Measurements from ENCODE around the gene ELP1.

Gene ELP1

DNA sequence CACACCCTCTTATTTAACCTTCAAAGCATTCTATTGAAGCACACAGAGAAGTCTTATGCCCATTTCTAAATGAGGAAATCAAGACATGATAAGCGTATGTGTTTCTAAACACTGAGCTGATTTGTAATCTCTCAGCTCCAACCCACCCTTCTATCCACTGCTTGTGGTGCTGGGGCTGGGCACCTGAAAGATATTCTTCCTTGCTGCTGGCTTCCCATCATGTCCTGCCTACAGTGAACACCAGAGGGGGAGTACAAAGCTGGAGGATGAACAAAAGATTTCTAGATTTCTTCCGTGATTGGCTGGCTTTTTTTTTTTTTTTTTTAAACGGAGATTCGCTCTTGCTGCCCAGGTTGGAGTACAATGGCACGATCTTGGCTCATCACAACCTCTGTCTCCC lies 57.5 kb downstream of the ELP1 start:
- Histone ChIP-seq H3K4me1 (ENCODE audit: control insufficient read depth, low read depth, low read length) (no peaks in the 10 kb centered on the region), H4K8ac (ENCODE audit: low read depth, low read length) (no peak overlapping the region), H3K79me1 (ENCODE audit: low read length) (no peaks in the 10 kb centered on the region), H2BK5ac (ENCODE audit: low read length) (no peak overlapping the region), H3K36me3 (ENCODE audit: control insufficient read depth, insufficient read depth, low read length) (peaks cover 2% of the 10 kb centered on the region), H3K27me3 (ENCODE audit: insufficient read depth, low read length, poor library complexity) (no peaks in the 10 kb centered on the region), H2BK15ac (replicated peaks; ENCODE audit: low read depth) (no peak overlapping the region), H3K23ac (ENCODE audit: low read length) (no peak overlapping the region), H3K4ac (ENCODE audit: low read depth, low read length) (no peak overlapping the region), H3K9ac (ENCODE audit: low read length) (no peak overlapping the region), H3K4me2 (ENCODE audit: low read length) (no peak overlapping the region), H3K27ac (ENCODE audit: low read depth, low read length) (no peak overlapping the region), H3K56ac (ENCODE audit: low read length) (no peak overlapping the region), H2AK5ac (ENCODE audit: low read length) (no peak overlapping the region), H3K4me3 (ENCODE audit: low read length) (no peak overlapping the region), H4K5ac (ENCODE audit: low read length) (no peak overlapping the region), H3K79me2 (ENCODE audit: control insufficient read depth, insufficient read depth, low read length) (no peaks in the 10 kb centered on the region), H2BK120ac (ENCODE audit: low read depth, low read length) (no peak overlapping the region), H3K18ac (ENCODE audit: low read length) (no peak overlapping the region)
- WGBS (ENCODE audit: extremely low coverage, insufficient coverage, low lambda C conversion rate) = no CpG with 5 or more reads among the region's 5 CpGs
- DNase-seq = no peak

DNA sequence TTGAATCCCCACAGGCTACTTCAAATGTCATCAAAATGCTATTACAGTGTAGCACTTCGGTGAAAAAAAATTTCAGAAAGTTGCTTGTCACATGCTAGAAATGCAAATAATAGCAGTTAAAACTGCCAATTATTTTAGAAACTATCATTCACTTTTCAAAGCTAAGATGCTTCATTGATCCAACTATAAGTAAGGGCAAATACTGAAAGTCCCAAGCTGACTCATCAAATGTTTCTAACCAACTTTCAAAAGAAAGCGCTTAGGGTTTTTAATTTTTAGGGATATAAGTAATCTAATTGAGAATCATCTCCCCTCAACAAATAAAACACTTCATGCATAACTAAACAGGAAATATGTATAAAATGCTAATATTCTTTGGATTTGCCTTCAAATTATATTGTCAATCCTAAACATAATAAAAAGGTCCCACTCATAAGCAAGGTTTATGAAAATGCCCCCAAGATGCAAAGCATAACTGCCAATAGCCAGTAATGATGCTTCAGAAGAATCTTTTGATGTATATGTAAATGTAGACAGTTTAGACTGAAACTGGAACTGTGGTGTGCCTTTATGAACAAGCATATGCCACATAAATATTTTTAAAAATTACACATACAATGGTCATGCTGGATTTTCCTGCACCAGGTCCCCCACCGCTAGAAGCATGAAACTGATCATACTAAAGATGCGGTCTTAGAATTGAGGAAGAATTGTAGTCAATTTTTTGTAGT lies 59.7 kb downstream of the ELP1 start:
- H4K8ac ChIP-seq (ENCODE audit: low read depth, low read length) = no peak overlapping the region
- no peak overlapping the region for H2BK5ac ChIP-seq (ENCODE audit: low read length)
- H3K79me2 ChIP-seq (ENCODE audit: control insufficient read depth, insufficient read depth, low read length) = no peaks in the 10 kb centered on the region
- no peak overlapping the region for H3K4me2 ChIP-seq (ENCODE audit: low read length)
- no peak for DNase-seq
- no peaks in the 10 kb centered on the region for H3K4me1 ChIP-seq (ENCODE audit: control insufficient read depth, low read depth, low read length)
- H3K56ac ChIP-seq (ENCODE audit: low read length) = no peak overlapping the region
- no peaks in the 10 kb centered on the region for H3K27me3 ChIP-seq (ENCODE audit: insufficient read depth, low read length, poor library complexity)
- H3K79me1 ChIP-seq (ENCODE audit: low read length) = no peaks in the 10 kb centered on the region
- H3K23ac ChIP-seq (ENCODE audit: low read length) = no peak overlapping the region
- no peak overlapping the region for H3K27ac ChIP-seq (ENCODE audit: low read depth, low read length)
- H2AK5ac ChIP-seq (ENCODE audit: low read length) = no peak overlapping the region
- H3K4ac ChIP-seq (ENCODE audit: low read depth, low read length) = no peak overlapping the region
- no peak overlapping the region for H3K4me3 ChIP-seq (ENCODE audit: low read length)
- no peak overlapping the region for H3K9ac ChIP-seq (ENCODE audit: low read length)
- H4K5ac ChIP-seq (ENCODE audit: low read length) = no peak overlapping the region
- H3K18ac ChIP-seq (ENCODE audit: low read length) = no peak overlapping the region
- no peak overlapping the region for H2BK120ac ChIP-seq (ENCODE audit: low read depth, low read length)
- H3K36me3 ChIP-seq (ENCODE audit: control insufficient read depth, insufficient read depth, low read length) = peaks cover 2% of the 10 kb centered on the region
- no peak overlapping the region for H2BK15ac ChIP-seq (replicated peaks; ENCODE audit: low read depth)
- WGBS (ENCODE audit: extremely low coverage, insufficient coverage, low lambda C conversion rate) = no CpG with 5 or more reads among the region's 4 CpGs

- Histone ChIP-seq H3K18ac (ENCODE audit: low read length) (no peak overlapping the region), H4K8ac (ENCODE audit: low read depth, low read length) (no peak overlapping the region), H2BK120ac (ENCODE audit: low read depth, low read length) (no peak overlapping the region), H3K4me2 (ENCODE audit: low read length) (no peak overlapping the region), H3K36me3 (ENCODE audit: control insufficient read depth, insufficient read depth, low read length) (no peaks in the 10 kb centered on the region), H3K79me2 (ENCODE audit: control insufficient read depth, insufficient read depth, low read length) (no peaks in the 10 kb centered on the region), H4K5ac (ENCODE audit: low read length) (no peak overlapping the region), H2AK5ac (ENCODE audit: low read length) (no peak overlapping the region), H2BK15ac (replicated peaks; ENCODE audit: low read depth) (no peak overlapping the region), H3K9ac (ENCODE audit: low read length) (no peak overlapping the region), H3K23ac (ENCODE audit: low read length) (no peak overlapping the region), H3K27ac (ENCODE audit: low read depth, low read length) (no peak overlapping the region), H2BK5ac (ENCODE audit: low read length) (no peak overlapping the region), H3K4me1 (ENCODE audit: control insufficient read depth, low read depth, low read length) (no peaks in the 10 kb centered on the region), H3K4ac (ENCODE audit: low read depth, low read length) (no peak overlapping the region), H3K79me1 (ENCODE audit: low read length) (no peaks in the 10 kb centered on the region), H3K56ac (ENCODE audit: low read length) (no peak overlapping the region), H3K4me3 (ENCODE audit: low read length) (no peak overlapping the region), H3K27me3 (ENCODE audit: insufficient read depth, low read length, poor library complexity) (no peaks in the 10 kb centered on the region)
- DNase-seq = peak; percentile 44
- WGBS (ENCODE audit: extremely low coverage, insufficient coverage, low lambda C conversion rate) = no CpG with 5 or more reads among the region's 3 CpGs
These were observed 64.7 kb downstream of the ELP1 start for GRCh38 chr9:108869092-108869725.

DNA sequence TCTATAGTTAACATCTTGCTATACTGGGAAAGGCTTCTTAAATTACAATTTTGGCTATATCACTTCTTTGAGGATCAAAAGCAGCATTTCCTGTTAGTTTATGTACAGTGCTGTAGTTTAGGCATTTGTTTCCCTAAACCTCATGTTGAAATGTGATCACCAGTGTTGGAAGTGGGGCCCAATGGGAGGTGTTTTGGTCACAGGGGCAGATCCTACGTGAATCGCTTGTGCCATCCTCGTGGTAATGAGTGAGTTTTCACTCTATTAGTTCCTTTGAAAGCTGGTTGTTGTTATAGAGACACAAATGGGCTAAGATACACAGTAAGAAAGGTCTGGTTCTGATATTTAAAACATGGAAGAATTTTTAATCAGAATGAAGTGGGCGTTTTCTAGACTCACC lies 66.1 kb downstream of the ELP1 start:
- Histone ChIP-seq H3K4me1 (ENCODE audit: control insufficient read depth, low read depth, low read length) (no peaks in the 10 kb centered on the region), H2AK5ac (ENCODE audit: low read length) (no peak overlapping the region), H3K27ac (ENCODE audit: low read depth, low read length) (no peak overlapping the region), H3K56ac (ENCODE audit: low read length) (no peak overlapping the region), H4K5ac (ENCODE audit: low read length) (no peak overlapping the region), H3K9ac (ENCODE audit: low read length) (no peak overlapping the region), H3K27me3 (ENCODE audit: insufficient read depth, low read length, poor library complexity) (no peaks in the 10 kb centered on the region), H4K8ac (ENCODE audit: low read depth, low read length) (no peak overlapping the region), H2BK15ac (replicated peaks; ENCODE audit: low read depth) (no peak overlapping the region), H2BK5ac (ENCODE audit: low read length) (no peak overlapping the region), H3K4ac (ENCODE audit: low read depth, low read length) (no peak overlapping the region), H3K79me2 (ENCODE audit: control insufficient read depth, insufficient read depth, low read length) (no peaks in the 10 kb centered on the region), H2BK120ac (ENCODE audit: low read depth, low read length) (no peak overlapping the region), H3K4me3 (ENCODE audit: low read length) (no peak overlapping the region), H3K23ac (ENCODE audit: low read length) (no peak overlapping the region), H3K4me2 (ENCODE audit: low read length) (no peak overlapping the region), H3K36me3 (ENCODE audit: control insufficient read depth, insufficient read depth, low read length) (no peaks in the 10 kb centered on the region), H3K79me1 (ENCODE audit: low read length) (no peaks in the 10 kb centered on the region), H3K18ac (ENCODE audit: low read length) (no peak overlapping the region)
- DNase-seq = no peak
- WGBS (ENCODE audit: extremely low coverage, insufficient coverage, low lambda C conversion rate) = no CpG with 5 or more reads among the region's 4 CpGs

GRCh38 chr9:108867116-108867515 lies 66.8 kb downstream of the ELP1 start:
- no peak overlapping the region for H4K5ac ChIP-seq (ENCODE audit: low read length)
- no peaks in the 10 kb centered on the region for H3K4me1 ChIP-seq (ENCODE audit: control insufficient read depth, low read depth, low read length)
- no peaks in the 10 kb centered on the region for H3K36me3 ChIP-seq (ENCODE audit: control insufficient read depth, insufficient read depth, low read length)
- H3K79me2 ChIP-seq (ENCODE audit: control insufficient read depth, insufficient read depth, low read length) = no peaks in the 10 kb centered on the region
- no peaks in the 10 kb centered on the region for H3K79me1 ChIP-seq (ENCODE audit: low read length)
- no peak overlapping the region for H2AK5ac ChIP-seq (ENCODE audit: low read length)
- H3K27me3 ChIP-seq (ENCODE audit: insufficient read depth, low read length, poor library complexity) = no peaks in the 10 kb centered on the region
- no peak overlapping the region for H3K23ac ChIP-seq (ENCODE audit: low read length)
- H2BK120ac ChIP-seq (ENCODE audit: low read depth, low read length) = no peak overlapping the region
- no peak overlapping the region for H3K18ac ChIP-seq (ENCODE audit: low read length)
- no peak overlapping the region for H3K56ac ChIP-seq (ENCODE audit: low read length)
- no peak overlapping the region for H2BK5ac ChIP-seq (ENCODE audit: low read length)
- no peak overlapping the region for H3K4ac ChIP-seq (ENCODE audit: low read depth, low read length)
- H3K9ac ChIP-seq (ENCODE audit: low read length) = no peak overlapping the region
- H3K4me2 ChIP-seq (ENCODE audit: low read length) = no peak overlapping the region
- no peak overlapping the region for H3K4me3 ChIP-seq (ENCODE audit: low read length)
- no peak for DNase-seq
- no peak overlapping the region for H2BK15ac ChIP-seq (replicated peaks; ENCODE audit: low read depth)
- no peak overlapping the region for H3K27ac ChIP-seq (ENCODE audit: low read depth, low read length)
- no peak overlapping the region for H4K8ac ChIP-seq (ENCODE audit: low read depth, low read length)

DNA sequence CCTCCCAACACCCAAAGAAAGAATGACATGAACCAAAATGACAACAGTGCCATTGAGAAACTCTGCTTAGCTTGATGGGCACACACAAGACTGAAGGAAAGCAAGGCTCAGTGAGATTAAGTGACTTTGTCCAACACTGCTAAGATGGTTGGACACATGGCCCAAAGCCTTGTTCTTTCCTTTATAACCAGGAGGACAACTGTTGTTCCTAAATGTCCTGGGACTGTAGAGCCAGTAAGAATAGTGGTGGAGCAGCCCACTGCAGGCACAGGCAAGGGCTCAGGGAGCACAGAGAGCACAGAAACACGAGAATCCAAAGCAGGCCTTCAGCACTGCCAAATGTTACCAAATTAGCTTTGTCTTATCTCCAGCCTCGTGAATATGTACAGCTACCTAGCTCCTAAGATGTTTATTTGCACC lies 67.9 kb downstream of the ELP1 start:
- H4K5ac ChIP-seq (ENCODE audit: low read length) = no peak overlapping the region
- no peak for DNase-seq
- H3K9ac ChIP-seq (ENCODE audit: low read length) = no peak overlapping the region
- H3K4me1 ChIP-seq (ENCODE audit: control insufficient read depth, low read depth, low read length) = no peaks in the 10 kb centered on the region
- no peak overlapping the region for H3K4me3 ChIP-seq (ENCODE audit: low read length)
- H3K27ac ChIP-seq (ENCODE audit: low read depth, low read length) = no peak overlapping the region
- no peaks in the 10 kb centered on the region for H3K27me3 ChIP-seq (ENCODE audit: insufficient read depth, low read length, poor library complexity)
- no peak overlapping the region for H2AK5ac ChIP-seq (ENCODE audit: low read length)
- H3K4ac ChIP-seq (ENCODE audit: low read depth, low read length) = no peak overlapping the region
- no peaks in the 10 kb centered on the region for H3K79me1 ChIP-seq (ENCODE audit: low read length)
- H3K36me3 ChIP-seq (ENCODE audit: control insufficient read depth, insufficient read depth, low read length) = no peaks in the 10 kb centered on the region
- H3K4me2 ChIP-seq (ENCODE audit: low read length) = no peak overlapping the region
- H4K8ac ChIP-seq (ENCODE audit: low read depth, low read length) = no peak overlapping the region
- H2BK120ac ChIP-seq (ENCODE audit: low read depth, low read length) = no peak overlapping the region
- no peak overlapping the region for H3K56ac ChIP-seq (ENCODE audit: low read length)
- WGBS (ENCODE audit: extremely low coverage, insufficient coverage, low lambda C conversion rate) = no CpG with 5 or more reads among the region's 2 CpGs
- no peak overlapping the region for H3K23ac ChIP-seq (ENCODE audit: low read length)
- no peak overlapping the region for H2BK5ac ChIP-seq (ENCODE audit: low read length)
- H3K18ac ChIP-seq (ENCODE audit: low read length) = no peak overlapping the region
- no peaks in the 10 kb centered on the region for H3K79me2 ChIP-seq (ENCODE audit: control insufficient read depth, insufficient read depth, low read length)
- H2BK15ac ChIP-seq (replicated peaks; ENCODE audit: low read depth) = no peak overlapping the region

Data from mesendoderm (in vitro differentiated cells).